ENCODE results near the gene SORCS2. TPM values are rescaled to one million over a fixed set of nuclear protein-coding genes. Genes with fewer than 3 reads are reported as not detected.

The SORCS2 gene
- total and polyA plus RNA-seq, 2 of the 13 experiments (the other 11 are each of a cell fraction or from before 2014, with no cell fraction given) = 0.82 to 1.0 TPM

DNA sequence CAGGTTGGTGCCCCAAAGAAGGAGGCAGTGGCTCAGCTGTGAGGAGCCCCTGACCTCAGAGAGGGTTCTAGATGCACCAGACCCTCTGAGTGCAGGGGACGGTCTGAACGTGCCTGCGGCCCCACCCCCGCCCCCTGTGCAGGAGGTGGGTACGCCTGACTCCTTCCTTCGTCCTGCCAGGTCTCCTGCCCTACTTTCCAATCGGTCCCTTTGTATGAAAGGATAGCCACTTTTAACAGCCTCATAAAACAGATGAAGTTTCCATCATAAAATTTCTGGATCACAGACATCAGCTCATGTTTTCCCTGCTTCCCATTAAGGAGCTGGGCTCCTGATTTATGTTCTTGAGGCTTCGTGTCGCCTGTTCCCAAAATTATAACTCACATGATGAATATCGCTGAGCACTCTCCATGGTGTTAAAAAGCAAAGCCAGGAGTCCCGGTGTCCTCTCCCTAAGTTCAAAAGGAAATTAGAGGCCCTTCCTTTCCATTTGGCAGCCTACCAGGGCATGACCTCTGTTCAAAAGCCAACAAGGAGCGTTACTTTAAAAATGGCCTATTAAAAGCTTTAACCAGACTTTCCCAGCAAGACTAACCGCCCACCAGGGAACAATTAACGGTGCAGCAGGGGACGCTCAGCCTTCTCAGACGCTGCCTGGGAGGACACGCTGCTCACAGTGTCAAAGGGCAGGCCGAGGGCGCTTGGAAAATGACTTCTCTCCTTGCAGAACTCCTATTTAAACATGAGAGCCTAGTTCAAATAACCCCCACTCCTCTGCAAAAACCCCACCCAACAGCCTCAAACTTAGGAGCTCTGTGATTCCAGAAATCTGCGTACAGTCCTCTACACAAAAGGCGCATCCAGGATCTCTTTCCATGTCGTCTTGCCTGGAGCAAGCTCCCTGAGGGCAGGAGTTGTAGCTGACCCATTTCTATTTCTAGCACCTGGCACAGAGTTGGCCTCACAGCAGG is 565.4 kb downstream of the SORCS2 start (continued):
- TF ChIP-seq KIAA2018 (CRISPR knock-in tag; IDR thresholded peaks at IDR 0.05; ENCODE audit: borderline replicate concordance) = no peak

DNA sequence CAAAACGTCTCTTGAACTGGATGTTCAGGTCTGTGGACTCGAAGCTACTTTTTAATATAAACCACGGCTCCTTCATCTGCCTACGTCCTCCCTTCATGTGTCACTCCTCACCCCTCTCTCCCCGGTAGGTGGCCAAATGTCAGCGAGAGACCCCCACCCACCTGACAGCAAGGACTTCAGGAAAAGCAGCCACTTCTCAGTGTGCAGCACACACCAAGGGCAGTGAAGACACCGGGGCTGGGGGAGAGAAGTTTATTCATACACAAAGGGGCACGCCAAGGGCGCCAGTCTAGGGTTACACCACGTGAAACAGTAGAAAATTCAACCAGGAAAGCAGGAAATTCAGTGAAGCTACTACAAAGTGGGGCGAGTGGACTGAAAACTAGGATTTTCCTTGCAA is 566.1 kb downstream of the SORCS2 start:
- H2AFZ ChIP-seq (ENCODE audit: low read length) = no peak overlapping the region
- in situ Hi-C loops (cut with HindIII; ENCODE audit: extremely low pct_ligation_motif_present, low pct_unique_long_range_greater_than_20kb) (no loop called here), intact Hi-C loops (cut with micrococcal nuclease; ENCODE audit: unreplicated experiment) (no loop called here)
- H3K36me3 ChIP-seq (replicated peaks in 1 of 2; ENCODE audit: control insufficient read depth in 1 of 2, insufficient read depth in 2 of 2, low read length in 2 of 2) = peaks cover 0 to 4% of the 10 kb centered on the region in 2 experiments; a peak in 1 of 5 replicates
- no peak overlapping the region for H3K4me2 ChIP-seq (ENCODE audit: low read depth, low read length)
- DNase-seq (ENCODE audit: low spot score) = no peak
- H3K9me3 ChIP-seq (ENCODE audit: low read length) = no peaks in the 10 kb centered on the region
- no TSS peak for BruUV-seq (replicated peaks)
- no peaks in the 10 kb centered on the region for H3K79me2 ChIP-seq (ENCODE audit: insufficient read depth, low read length)
- H3K27me3 ChIP-seq (ENCODE audit: control insufficient read depth in 1 of 2, insufficient read depth in 2 of 2, low read length in 2 of 2) = no peaks in the 10 kb centered on the region
- ATAC-seq = no peak
- no peak overlapping the region for H3K4me3 ChIP-seq (replicated peaks in 1 of 3; ENCODE audit: insufficient read depth in 1 of 3, low read depth in 2 of 3, low read length in 3 of 3)
- ChIA-PET CTCF (ENCODE audit: low intra/inter-chr PET ratio, low total read pairs) (no interaction called here), POLR2A (no interaction called here)
- no peak overlapping the region for H3K9ac ChIP-seq (ENCODE audit: insufficient read depth, low read depth, low read length)
- TF ChIP-seq ARNT (IDR thresholded peaks at IDR 0.05) (no peak), ADNP (CRISPR knock-in tag; IDR thresholded peaks at IDR 0.05) (no peak), ZC3H4 (CRISPR knock-in tag; IDR thresholded peaks at IDR 0.05; ENCODE audit: borderline replicate concordance) (no peak), ATF1 (CRISPR knock-in tag; IDR thresholded peaks at IDR 0.05) (no peak), KLF6 (CRISPR knock-in tag; IDR thresholded peaks at IDR 0.05) (no peak), GTF2F1 (IDR thresholded peaks at IDR 0.05; ENCODE audit: low read length) (no peak), MED13 (CRISPR knock-in tag; IDR thresholded peaks at IDR 0.05) (no peak), ZNF619 (CRISPR knock-in tag; IDR thresholded peaks at IDR 0.05) (no peak)
- TF ChIP-seq, protein P1, sequence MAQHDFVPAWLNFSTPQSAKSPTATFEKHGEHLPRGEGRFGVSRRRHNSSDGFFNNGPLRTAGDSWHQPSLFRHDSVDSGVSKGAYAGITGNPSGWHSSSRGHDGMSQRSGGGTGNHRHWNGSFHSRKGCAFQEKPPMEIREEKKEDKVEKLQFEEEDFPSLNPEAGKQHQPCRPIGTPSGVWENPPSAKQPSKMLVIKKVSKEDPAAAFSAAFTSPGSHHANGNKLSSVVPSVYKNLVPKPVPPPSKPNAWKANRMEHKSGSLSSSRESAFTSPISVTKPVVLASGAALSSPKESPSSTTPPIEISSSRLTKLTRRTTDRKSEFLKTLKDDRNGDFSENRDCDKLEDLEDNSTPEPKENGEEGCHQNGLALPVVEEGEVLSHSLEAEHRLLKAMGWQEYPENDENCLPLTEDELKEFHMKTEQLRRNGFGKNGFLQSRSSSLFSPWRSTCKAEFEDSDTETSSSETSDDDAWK (CRISPR knock-in tag; IDR thresholded peaks at IDR 0.05) = no peak
- H3K27ac ChIP-seq (ENCODE audit: extremely low read length, insufficient read depth, low read length) = no peak overlapping the region
- H3K4me1 ChIP-seq (ENCODE audit: insufficient read depth, low read length) = peaks cover 31% of the 10 kb centered on the region
- no peaks in the 10 kb centered on the region for H4K20me1 ChIP-seq (ENCODE audit: insufficient read depth, low read length)
- 90% methylated on average over 11 of the region's 11 CpGs for WGBS (ENCODE audit: low lambda C conversion rate)
- FAIRE-seq = no peak
